SK-N-SH treated with all-trans-retinoic acid at 6 μM for 48 hours (cell line): ENCODE results near the gene FOXO1.

Experiments
- ATAC-seq: fragments of 200-7000 bp; cut with Tn5 transposase; 3 replicates; pipeline ENCODE4 v1.9.1; 2020; ENCODE audit warnings: mild to moderate bottlenecking, moderate library complexity
- ARNTL ChIP-seq: fragments of 450-650 bp; formaldehyde crosslinking; IDR thresholded peaks from 2 replicates; pipeline ENCODE4 v1.5.0; 2020; ENCODE audit warnings: low read depth, mild to moderate bottlenecking, moderate library complexity, borderline replicate concordance
- BACH2 ChIP-seq: fragments of 250-450 bp; sonication (Bioruptor Pico); IDR thresholded peaks from 2 replicates; pipeline ENCODE4 v1.9.0; 2021; ENCODE audit warnings: mild to moderate bottlenecking, borderline replicate concordance
- CSDC2 ChIP-seq: fragments of 250-450 bp; sonication (Bioruptor Pico); IDR thresholded peaks from 2 replicates; pipeline ENCODE4 v1.5.0; 2020; ENCODE audit warnings: mild to moderate bottlenecking, moderate library complexity
- GLIS3 ChIP-seq: fragments of 250-450 bp; sonication (Bioruptor Pico); IDR thresholded peaks from 2 replicates; pipeline ENCODE4 v1.5.0; 2020; ENCODE audit warnings: mild to moderate bottlenecking, moderate library complexity
- ISL1 ChIP-seq: fragments of 250-450 bp; sonication (Bioruptor Pico); IDR thresholded peaks from 2 replicates; pipeline ENCODE4 v2.1.2; 2022; ENCODE audit warnings: mild to moderate bottlenecking, moderate library complexity
- OSR1 ChIP-seq: fragments of 250-450 bp; sonication (Bioruptor Pico); IDR thresholded peaks from 2 replicates; pipeline ENCODE4 v1.8.0; 2022; ENCODE audit warnings: moderate library complexity, mild to moderate bottlenecking, inconsistent platforms
- PPARA ChIP-seq: fragments of 250-450 bp; sonication (Bioruptor Pico); IDR thresholded peaks from 2 replicates; pipeline ENCODE4 v1.5.0; 2020; ENCODE audit warnings: mild to moderate bottlenecking, borderline replicate concordance
- RARB ChIP-seq: fragments of 250-450 bp; sonication (Bioruptor Pico); IDR thresholded peaks from 2 replicates; pipeline ENCODE4 v1.8.0; 2021; ENCODE audit warnings: mild to moderate bottlenecking, moderate library complexity
- TCF4 ChIP-seq: fragments of 250-450 bp; sonication (Bioruptor Pico); IDR thresholded peaks from 2 replicates; pipeline ENCODE4 v1.8.0; 2021; ENCODE audit warnings: mild to moderate bottlenecking, moderate library complexity, borderline replicate concordance
- TOX ChIP-seq: fragments of 250-450 bp; sonication (Bioruptor Pico); IDR thresholded peaks from 2 replicates; pipeline ENCODE4 v1.8.0; 2021; ENCODE audit warnings: mild to moderate bottlenecking, moderate library complexity, borderline replicate concordance
- ZC3H10 ChIP-seq: fragments of 250-450 bp; sonication (Bioruptor Pico); IDR thresholded peaks from 2 replicates; pipeline ENCODE4 v1.5.1; 2021; ENCODE audit warnings: mild to moderate bottlenecking, moderate library complexity
- ZFP30 ChIP-seq: fragments of 450-650 bp; formaldehyde crosslinking; IDR thresholded peaks from 2 replicates; pipeline ENCODE4 v1.5.0; 2022; ENCODE audit warnings: mild to moderate bottlenecking, moderate library complexity
- ZNF565 ChIP-seq: fragments of 450-650 bp; formaldehyde crosslinking; conservative IDR thresholded peaks from 2 replicates; pipeline ENCODE4 v1.5.0; 2020; ENCODE audit warnings: low read depth, mild to moderate bottlenecking, moderate library complexity
- ZNF70 ChIP-seq: fragments of 450-650 bp; formaldehyde crosslinking; IDR thresholded peaks from 2 replicates; pipeline ENCODE4 v1.5.0; 2020; ENCODE audit warnings: mild to moderate bottlenecking, moderate library complexity
- ZNF8 ChIP-seq: fragments of 450-650 bp; formaldehyde crosslinking; IDR thresholded peaks from 2 replicates; pipeline ENCODE4 v1.5.0; 2020; ENCODE audit warnings: mild to moderate bottlenecking, moderate library complexity
- TF ChIP-seq, protein P1 (sequence below): fragments of 250-450 bp; sonication (Bioruptor Pico); IDR thresholded peaks from 2 replicates; pipeline ENCODE4 v1.8.0; 2020; ENCODE audit warnings: mild to moderate bottlenecking, moderate library complexity, borderline replicate concordance
- TF ChIP-seq, protein P2 (sequence below): fragments of 250-450 bp; sonication (Bioruptor Pico); IDR thresholded peaks from 2 replicates; pipeline ENCODE4 v1.5.1; 2021; ENCODE audit warnings: mild to moderate bottlenecking, moderate library complexity
- TF ChIP-seq, protein P3 (sequence below): fragments of 250-450 bp; sonication (Bioruptor Pico); IDR thresholded peaks from 2 replicates; pipeline ENCODE4 v1.5.0; 2020; ENCODE audit warnings: mild to moderate bottlenecking, moderate library complexity

FOXO1 gene

DNA sequence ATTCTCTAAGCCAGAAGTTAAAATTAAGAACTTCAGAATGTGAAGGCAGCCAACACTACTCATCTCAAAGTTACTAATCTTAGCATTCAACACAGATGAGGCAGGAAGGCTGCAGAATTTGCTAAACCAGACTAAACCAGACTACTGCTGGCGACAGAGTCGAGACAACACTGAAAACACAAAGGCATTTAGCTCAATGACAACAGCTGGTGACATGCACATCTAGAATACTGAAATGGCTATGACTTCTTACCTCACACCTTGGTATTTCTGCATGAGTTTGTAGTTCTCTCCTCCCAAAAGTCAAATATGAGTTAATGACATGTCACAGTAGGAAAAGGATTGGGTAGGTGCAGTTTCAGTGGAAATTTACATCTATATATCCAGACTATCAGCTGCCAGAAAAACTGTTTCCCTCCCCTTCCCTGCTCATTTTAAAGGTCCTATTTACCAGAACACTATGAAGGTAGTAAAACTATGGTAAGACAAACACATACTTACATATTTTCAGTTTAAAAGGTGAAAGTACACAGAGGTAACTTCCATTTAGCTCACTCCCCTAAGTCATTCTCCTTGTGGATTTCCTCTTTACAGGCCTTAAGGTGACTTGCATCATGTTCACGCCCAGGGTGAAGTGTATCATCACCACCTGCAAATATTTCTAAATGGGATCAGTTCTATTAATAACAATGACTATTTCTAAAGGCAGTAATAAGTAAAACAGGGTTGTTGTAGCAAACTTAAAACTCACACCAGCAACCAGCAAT is 21.4 kb downstream of the FOXO1 start:
- ATAC-seq = no peak
- TF ChIP-seq ZNF565 (CRISPR knock-in tag) = no peak
- TF ChIP-seq BACH2 (CRISPR knock-in tag) = no peak
- no peak for TF ChIP-seq RARB
- no peak for TF ChIP-seq ZNF8 (CRISPR knock-in tag)
- TF ChIP-seq GLIS3 = no peak
- TF ChIP-seq ISL1 (CRISPR knock-in tag) = no peak
- no peak for TF ChIP-seq OSR1 (CRISPR knock-in tag)
- TF ChIP-seq ZFP30 (CRISPR knock-in tag) = no peak
- no peak for TF ChIP-seq PPARA (CRISPR knock-in tag)
- TF ChIP-seq, protein P1, sequence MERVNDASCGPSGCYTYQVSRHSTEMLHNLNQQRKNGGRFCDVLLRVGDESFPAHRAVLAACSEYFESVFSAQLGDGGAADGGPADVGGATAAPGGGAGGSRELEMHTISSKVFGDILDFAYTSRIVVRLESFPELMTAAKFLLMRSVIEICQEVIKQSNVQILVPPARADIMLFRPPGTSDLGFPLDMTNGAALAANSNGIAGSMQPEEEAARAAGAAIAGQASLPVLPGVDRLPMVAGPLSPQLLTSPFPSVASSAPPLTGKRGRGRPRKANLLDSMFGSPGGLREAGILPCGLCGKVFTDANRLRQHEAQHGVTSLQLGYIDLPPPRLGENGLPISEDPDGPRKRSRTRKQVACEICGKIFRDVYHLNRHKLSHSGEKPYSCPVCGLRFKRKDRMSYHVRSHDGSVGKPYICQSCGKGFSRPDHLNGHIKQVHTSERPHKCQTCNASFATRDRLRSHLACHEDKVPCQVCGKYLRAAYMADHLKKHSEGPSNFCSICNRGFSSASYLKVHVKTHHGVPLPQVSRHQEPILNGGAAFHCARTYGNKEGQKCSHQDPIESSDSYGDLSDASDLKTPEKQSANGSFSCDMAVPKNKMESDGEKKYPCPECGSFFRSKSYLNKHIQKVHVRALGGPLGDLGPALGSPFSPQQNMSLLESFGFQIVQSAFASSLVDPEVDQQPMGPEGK = no peak
- TF ChIP-seq ZNF70 (CRISPR knock-in tag) = no peak
- no peak for TF ChIP-seq ARNTL

DNA sequence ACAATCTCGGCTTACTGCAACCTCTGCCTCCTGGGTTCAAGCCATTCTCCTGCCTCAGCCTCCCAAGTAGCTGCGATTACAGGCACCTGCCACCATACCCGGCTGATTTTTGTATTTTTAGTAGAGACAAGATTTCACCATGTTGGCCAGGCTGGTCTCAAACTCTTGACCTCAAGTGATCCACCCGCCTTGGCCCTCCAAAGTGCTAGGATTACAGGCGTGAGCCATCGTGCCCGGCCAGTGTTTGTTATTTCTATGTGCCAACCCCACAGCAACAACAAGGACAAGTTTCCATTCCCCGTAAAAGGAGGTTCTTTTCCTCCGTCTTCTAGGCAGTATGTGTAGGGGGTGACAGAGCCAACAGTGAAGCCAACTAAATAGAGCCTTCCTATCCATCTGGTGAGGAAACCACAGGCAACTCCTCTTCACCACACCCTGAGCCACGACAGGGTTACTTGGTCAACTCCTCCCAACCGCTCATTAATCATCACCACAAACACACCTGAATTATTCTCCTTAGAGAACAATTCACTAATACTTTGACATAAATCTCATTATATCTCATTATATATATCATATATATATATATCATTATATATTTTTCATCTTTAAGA is 25.5 kb downstream of the FOXO1 start:
- TF ChIP-seq ZFP30 (CRISPR knock-in tag) (no peak), TCF4 (CRISPR knock-in tag) (no peak), ISL1 (CRISPR knock-in tag) (no peak), ZC3H10 (no peak), CSDC2 (CRISPR knock-in tag) (no peak)
- ATAC-seq = no peak

DNA sequence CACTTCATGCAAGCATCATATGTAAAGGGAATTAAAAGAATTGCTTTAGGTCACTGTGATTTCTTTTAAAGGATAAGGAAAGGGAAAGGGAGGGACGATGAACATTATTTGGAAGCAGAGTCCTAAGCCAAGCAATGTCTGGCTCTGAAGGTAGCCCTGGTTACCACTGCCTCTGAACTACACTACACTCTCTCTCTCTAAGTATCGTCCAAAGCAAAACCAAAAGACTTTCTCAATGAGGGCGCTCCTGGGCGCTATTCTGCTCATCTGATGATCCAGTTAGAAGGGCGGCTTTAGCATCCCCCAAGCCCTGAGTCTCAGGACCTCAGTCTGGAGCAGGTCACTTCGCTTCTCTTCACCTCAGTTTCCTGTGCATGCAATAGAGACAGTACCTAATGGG is 26.2 kb downstream of the FOXO1 start:
- TF ChIP-seq ZNF70 (CRISPR knock-in tag) (no peak), RARB (no peak), TOX (CRISPR knock-in tag) (no peak), ZFP30 (CRISPR knock-in tag) (no peak), PPARA (CRISPR knock-in tag) (no peak), GLIS3 (no peak), ZC3H10 (no peak), ZNF8 (CRISPR knock-in tag) (no peak)
- TF ChIP-seq, protein P1 = no peak
- TF ChIP-seq, protein P2, sequence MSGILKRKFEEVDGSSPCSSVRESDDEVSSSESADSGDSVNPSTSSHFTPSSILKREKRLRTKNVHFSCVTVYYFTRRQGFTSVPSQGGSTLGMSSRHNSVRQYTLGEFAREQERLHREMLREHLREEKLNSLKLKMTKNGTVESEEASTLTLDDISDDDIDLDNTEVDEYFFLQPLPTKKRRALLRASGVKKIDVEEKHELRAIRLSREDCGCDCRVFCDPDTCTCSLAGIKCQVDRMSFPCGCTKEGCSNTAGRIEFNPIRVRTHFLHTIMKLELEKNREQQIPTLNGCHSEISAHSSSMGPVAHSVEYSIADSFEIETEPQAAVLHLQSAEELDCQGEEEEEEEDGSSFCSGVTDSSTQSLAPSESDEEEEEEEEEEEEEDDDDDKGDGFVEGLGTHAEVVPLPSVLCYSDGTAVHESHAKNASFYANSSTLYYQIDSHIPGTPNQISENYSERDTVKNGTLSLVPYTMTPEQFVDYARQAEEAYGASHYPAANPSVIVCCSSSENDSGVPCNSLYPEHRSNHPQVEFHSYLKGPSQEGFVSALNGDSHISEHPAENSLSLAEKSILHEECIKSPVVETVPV (CRISPR knock-in tag) = no peak

DNA sequence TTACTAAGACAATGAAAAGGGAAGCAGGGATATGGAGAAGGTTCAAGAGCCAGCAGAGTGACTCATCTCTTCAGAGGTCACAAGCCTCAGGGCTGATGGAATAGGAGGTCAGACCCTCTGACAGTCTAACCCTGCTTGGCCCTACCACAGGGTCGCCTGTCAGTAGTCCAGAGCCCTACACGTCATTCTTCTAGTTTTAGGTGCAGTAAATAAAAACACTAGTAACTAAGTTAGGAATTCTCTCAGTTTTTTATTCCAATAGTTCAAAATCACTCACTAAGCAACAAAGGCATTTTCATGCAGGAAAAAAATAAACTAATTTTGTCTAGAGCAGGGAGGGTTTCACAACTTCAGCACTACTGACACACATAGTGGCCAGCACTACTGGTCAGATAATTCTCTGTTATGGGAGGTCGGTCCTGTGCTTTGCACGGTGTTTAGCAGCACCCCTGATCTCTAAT is 27.2 kb downstream of the FOXO1 start:
- TF ChIP-seq OSR1 (CRISPR knock-in tag) = no peak
- TF ChIP-seq ZNF70 (CRISPR knock-in tag) = no peak
- TF ChIP-seq, protein P3, sequence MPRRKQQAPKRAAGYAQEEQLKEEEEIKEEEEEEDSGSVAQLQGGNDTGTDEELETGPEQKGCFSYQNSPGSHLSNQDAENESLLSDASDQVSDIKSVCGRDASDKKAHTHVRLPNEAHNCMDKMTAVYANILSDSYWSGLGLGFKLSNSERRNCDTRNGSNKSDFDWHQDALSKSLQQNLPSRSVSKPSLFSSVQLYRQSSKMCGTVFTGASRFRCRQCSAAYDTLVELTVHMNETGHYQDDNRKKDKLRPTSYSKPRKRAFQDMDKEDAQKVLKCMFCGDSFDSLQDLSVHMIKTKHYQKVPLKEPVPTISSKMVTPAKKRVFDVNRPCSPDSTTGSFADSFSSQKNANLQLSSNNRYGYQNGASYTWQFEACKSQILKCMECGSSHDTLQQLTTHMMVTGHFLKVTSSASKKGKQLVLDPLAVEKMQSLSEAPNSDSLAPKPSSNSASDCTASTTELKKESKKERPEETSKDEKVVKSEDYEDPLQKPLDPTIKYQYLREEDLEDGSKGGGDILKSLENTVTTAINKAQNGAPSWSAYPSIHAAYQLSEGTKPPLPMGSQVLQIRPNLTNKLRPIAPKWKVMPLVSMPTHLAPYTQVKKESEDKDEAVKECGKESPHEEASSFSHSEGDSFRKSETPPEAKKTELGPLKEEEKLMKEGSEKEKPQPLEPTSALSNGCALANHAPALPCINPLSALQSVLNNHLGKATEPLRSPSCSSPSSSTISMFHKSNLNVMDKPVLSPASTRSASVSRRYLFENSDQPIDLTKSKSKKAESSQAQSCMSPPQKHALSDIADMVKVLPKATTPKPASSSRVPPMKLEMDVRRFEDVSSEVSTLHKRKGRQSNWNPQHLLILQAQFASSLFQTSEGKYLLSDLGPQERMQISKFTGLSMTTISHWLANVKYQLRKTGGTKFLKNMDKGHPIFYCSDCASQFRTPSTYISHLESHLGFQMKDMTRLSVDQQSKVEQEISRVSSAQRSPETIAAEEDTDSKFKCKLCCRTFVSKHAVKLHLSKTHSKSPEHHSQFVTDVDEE (CRISPR knock-in tag) = no peak
- no peak for TF ChIP-seq ARNTL
- TF ChIP-seq, protein P1 = no peak
- ATAC-seq = peak; percentile 43; the same call in 2 of the 3 replicates

More for the DNA sequence above, 26.2 kb downstream of the FOXO1 start:
- 0 out of 3 replicates have a peak, but pooled peaks have one; percentile 25 for ATAC-seq
